Heart left ventricle (tissue), 16 donors: ENCODE measurements around the gene ALG9. TPM values are rescaled to one million over a fixed set of nuclear protein-coding genes. Genes with fewer than 3 reads are reported as not detected.
A peak's percentile ranks its signal among the peaks of the same experiment; 100 is the strongest.

ENCODE experiments used
- ATAC-seq, 4 donors: fragments of 200-7000 bp; cut with Tn5 transposase; one replicate each; pipeline ENCODE4 v1.9.1; 2020 to 2022; ENCODE audit warnings: moderate library complexity in 4 of 4, mild to moderate bottlenecking in 3 of 4, moderate number of reproducible peaks in 1 of 4
- DNase-seq, 5 donors: peaks; one replicate each; pipeline ENCODE4 v3.0.0-alpha.2; 2020
- H3K27ac ChIP-seq, 12 donors: fragments of 200-600 bp; sonication (generic) in 4 of 12; one replicate each; pipeline versions ENCODE4 v1.5.0 to v1.8.0; 2016 to 2022; ENCODE audit warnings: mild to moderate bottlenecking in 2 of 12
- H3K27me3 ChIP-seq, 9 donors: fragments of 200-600 bp; sonication (generic) in 2 of 9; one replicate each; pipeline versions ENCODE4 v1.5.1 to v1.8.0; 2016 to 2022; ENCODE audit warnings: mild to moderate bottlenecking in 3 of 9
- H3K36me3 ChIP-seq, 9 donors: fragments of 200-600 bp; sonication (generic) in 2 of 9; one replicate each; pipeline versions ENCODE4 v1.5.0 to v1.8.0; 2018 to 2022; ENCODE audit warnings: mild to moderate bottlenecking in 2 of 9
- H3K4me1 ChIP-seq, 12 donors: fragments of 200-600 bp; sonication (generic) in 4 of 12; one replicate each; pipeline versions ENCODE4 v1.5.0 to v1.8.0; 2016 to 2022; ENCODE audit warnings: mild to moderate bottlenecking in 3 of 12
- H3K4me3 ChIP-seq, 12 donors: fragments of 200-600 bp; sonication (generic) in 4 of 12; one replicate each; pipeline versions ENCODE4 v1.5.0 to v1.8.0; 2017 to 2022; ENCODE audit warnings: mild to moderate bottlenecking in 9 of 12, moderate library complexity in 4 of 12
- H3K9me3 ChIP-seq, 12 donors: fragments of 200-600 bp; sonication (generic) in 4 of 12; one replicate each; pipeline versions ENCODE4 v1.5.0 to v1.8.0; 2016 to 2022; ENCODE audit warnings: mild to moderate bottlenecking in 1 of 12
- POLR2A ChIP-seq, 2 donors: fragments of 450-650 bp; IDR thresholded peaks; one replicate each; pipeline ENCODE4 v1.6.1; 2017; ENCODE audit warnings: antibody characterized with exemption in 2 of 2, mild to moderate bottlenecking in 2 of 2, moderate library complexity in 2 of 2
- WGBS, 4 donors: extraction: QIAGEN DNeasy Blood & Tissue Kit in 2 of 4; methylation state at CpG; one replicate each; pipeline versions ENCODE4 v1.1.5 to v1.1.7; 2013 to 2018; 5-methylcytosine and 5-hydroxymethylcytosine counted together
- intact Hi-C, 10 donors: fragments of 100-400 bp; cut with DNase I; formaldehyde crosslinking; loops; one replicate each; pipeline versions ENCODE4 v1.11.1 to v1.14.2; 2022
- polyA plus RNA-seq, 2 donors: library from polyadenylated mRNA; stranded (reverse); fragments of 200-250 nt; gene quantifications; one replicate each; pipeline ENCODE4 v1.2.3, GENCODE V29; 2013
- total RNA-seq, 9 donors: library from RNA; depleted of rRNA in 2 of 9; stranded (reverse); fragments of >200 nt in 2 of 9; fragmentation: NEBNext Ultra II Directional in 3 of 9; extraction: Animal tissue kit (Norgen Biotek cat#: 25700) in 3 of 9; gene quantifications; one replicate each; pipeline versions ENCODE4 v1.1.0 to v1.2.4, GENCODE V29; 2016 to 2023
- TF ChIP-seq, protein P1 (sequence below), 12 donors: fragments of 200-600 bp; sonication (generic) in 4 of 12; IDR thresholded peaks; one replicate each; pipeline versions ENCODE4 v1.5.0 to v1.8.0; 2018 to 2022; ENCODE audit warnings: antibody characterized with exemption in 12 of 12, mild to moderate bottlenecking in 5 of 12
- donor health status: ischemic (EF 13 %, LVEDD 7.1; RV severe dilation, severe dysfunction).
- donor health status: healthy with polysubstance abuse.
- donor health status: DM: no; HTN: yes; CAD: no.
- donor health status: DM: no; HTN: no; CAD: no.
- donor health status: ischemic (EF 25% LVEDD 6.9; RV normal size, moderate dysfunction).
- donor health status: ischemic (EF 25% LVEDD 5.7; RV mildly dilated, moderate dysfunction).
- donor health status: healthy.
- donor health status: DM: yes; HTN: yes; CAD: no.
- donor health status: ischemic (EF 35%, LVEDD 5.7; RV mildly dilated, moderate dysfunction).
- donor health status: nonischemic (EF 11% LVEDD 7.7; RV severe dilation, severe dysfunction).
- donor health status: DM: yes; HTN: yes; CAD: no.
- donor health status: PGD.
- donor health status: ischemic (EF 29% LVEDD 5.4; RV normal size, mild dysfunction).
- donor health status: nonischemic (EF 23%, LVEDD 6.1; RV moderate dilation, normal function).

Gene ALG9
- total and polyA plus RNA-seq, 11 donors = 13.5 to 26.5 (median 17.6) TPM

DNA sequence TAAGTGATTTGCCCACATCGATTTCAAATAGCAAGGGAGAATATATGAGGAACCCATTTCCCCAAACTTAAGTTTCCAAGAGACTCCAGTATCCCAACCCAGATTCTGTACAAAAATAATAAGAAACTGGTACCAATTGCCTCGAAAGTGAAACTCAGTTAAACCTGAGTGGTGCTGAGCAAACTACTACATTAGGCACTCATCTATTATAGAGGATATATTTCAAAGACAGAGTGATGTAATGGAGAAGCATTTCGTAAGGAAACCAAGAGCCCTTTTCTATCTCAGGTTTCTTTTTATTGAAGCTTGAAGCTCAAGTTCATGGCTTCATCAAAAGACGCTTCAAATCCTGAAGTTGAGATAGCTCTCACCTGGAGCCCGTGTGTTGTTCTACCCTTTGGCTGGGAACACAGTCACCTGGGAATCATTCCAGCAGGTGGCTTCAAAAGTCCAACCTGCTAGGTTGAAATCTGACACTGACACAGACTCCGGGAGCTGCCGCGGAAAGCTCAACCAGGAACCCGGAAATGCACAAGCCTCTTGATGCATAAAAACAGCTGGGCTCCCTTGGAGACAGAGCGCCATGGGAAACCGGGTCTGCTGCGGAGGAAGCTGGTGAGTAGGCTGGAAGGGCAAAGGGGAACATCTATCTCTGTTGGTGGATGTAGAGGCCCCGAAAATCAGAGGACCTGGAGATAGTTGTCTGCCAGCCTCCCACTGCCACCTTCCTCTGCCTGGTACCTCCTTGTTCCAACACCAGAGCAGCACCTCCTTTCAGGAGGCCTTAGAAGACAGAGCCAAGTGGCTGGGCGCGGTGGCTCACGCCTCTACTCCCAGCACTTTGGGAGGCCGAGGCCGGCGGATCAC, 47.2 kb upstream of the ALG9 start, which contains the start of gene C11orf52:
TSS of gene C11orf52 (plus strand) at position 524 of the 867 bp plus-strand sequence. CDS start at position 584, 60 bp downstream.
- H3K9me3 ChIP-seq = no peaks in the 10 kb centered on the region
- 48 to 53% (median 51%) methylated on average over 19 of the region's 19 CpGs for WGBS, 4 donors
- peak within 1 kb of the TSS in 3 of 12 donors; percentile 13 to 24 (median 17) for H3K4me3 ChIP-seq
- peaks cover 0 to 6% (median 0%) of the 10 kb centered on the region in 9 donors for H3K36me3 ChIP-seq
- TF ChIP-seq POLR2A (IDR thresholded peaks at IDR 0.05) = no peak
- TF ChIP-seq, protein P1, sequence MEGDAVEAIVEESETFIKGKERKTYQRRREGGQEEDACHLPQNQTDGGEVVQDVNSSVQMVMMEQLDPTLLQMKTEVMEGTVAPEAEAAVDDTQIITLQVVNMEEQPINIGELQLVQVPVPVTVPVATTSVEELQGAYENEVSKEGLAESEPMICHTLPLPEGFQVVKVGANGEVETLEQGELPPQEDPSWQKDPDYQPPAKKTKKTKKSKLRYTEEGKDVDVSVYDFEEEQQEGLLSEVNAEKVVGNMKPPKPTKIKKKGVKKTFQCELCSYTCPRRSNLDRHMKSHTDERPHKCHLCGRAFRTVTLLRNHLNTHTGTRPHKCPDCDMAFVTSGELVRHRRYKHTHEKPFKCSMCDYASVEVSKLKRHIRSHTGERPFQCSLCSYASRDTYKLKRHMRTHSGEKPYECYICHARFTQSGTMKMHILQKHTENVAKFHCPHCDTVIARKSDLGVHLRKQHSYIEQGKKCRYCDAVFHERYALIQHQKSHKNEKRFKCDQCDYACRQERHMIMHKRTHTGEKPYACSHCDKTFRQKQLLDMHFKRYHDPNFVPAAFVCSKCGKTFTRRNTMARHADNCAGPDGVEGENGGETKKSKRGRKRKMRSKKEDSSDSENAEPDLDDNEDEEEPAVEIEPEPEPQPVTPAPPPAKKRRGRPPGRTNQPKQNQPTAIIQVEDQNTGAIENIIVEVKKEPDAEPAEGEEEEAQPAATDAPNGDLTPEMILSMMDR (IDR thresholded peaks at IDR 0.05) = no peak
- DNase-seq = peak in 2 of 5 donors; percentile 43 to 45
- peaks cover 0 to 49% (median 23%) of the 10 kb centered on the region in 12 donors for H3K4me1 ChIP-seq
- no peaks in the 10 kb centered on the region for H3K27me3 ChIP-seq
- H3K27ac ChIP-seq = peak within 1 kb of the TSS in 10 of 12 donors; percentile 7 to 67 (median 56)
- intact Hi-C loops = no loop called here
- ATAC-seq = no peak

DNA sequence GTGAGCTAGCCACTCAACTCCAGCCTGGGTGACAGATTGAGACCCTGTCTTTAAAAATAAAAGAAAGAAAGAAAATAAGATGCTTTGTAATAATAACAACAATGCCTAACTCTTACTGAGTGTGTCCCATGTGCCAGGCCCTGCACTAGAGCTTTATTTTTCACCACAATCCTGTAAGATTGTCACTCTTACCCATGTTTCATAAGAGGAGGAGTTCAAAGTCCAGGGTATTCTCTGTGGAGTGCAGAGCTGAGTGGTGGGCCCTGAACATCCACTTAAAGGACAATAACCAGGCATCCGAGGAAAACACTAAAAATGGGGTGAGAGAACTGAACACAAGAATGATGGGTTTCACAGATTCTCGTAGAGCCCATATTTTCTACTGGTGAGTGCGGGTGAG, 46.4 kb upstream of the ALG9 start:
- WGBS, 4 donors = 86 to 100% (median 92%) methylated on average over 3 of the region's 3 CpGs
- no peak overlapping the region for H3K4me3 ChIP-seq
- no peak for DNase-seq
- peaks cover 0 to 44% (median 18%) of the 10 kb centered on the region in 12 donors for H3K4me1 ChIP-seq
- intact Hi-C loops = no loop called here
- peaks cover 0 to 3% (median 0%) of the 10 kb centered on the region in 9 donors for H3K27me3 ChIP-seq
- peaks cover 0 to 6% (median 0%) of the 10 kb centered on the region in 9 donors for H3K36me3 ChIP-seq
- ATAC-seq = no peak
- TF ChIP-seq, protein P1 (IDR thresholded peaks at IDR 0.05) = no peak
- TF ChIP-seq POLR2A (IDR thresholded peaks at IDR 0.05) = no peak
- no peaks in the 10 kb centered on the region for H3K9me3 ChIP-seq
- H3K27ac ChIP-seq = peak overlapping the region in 2 of 12 donors; percentile 58 to 67

DNA sequence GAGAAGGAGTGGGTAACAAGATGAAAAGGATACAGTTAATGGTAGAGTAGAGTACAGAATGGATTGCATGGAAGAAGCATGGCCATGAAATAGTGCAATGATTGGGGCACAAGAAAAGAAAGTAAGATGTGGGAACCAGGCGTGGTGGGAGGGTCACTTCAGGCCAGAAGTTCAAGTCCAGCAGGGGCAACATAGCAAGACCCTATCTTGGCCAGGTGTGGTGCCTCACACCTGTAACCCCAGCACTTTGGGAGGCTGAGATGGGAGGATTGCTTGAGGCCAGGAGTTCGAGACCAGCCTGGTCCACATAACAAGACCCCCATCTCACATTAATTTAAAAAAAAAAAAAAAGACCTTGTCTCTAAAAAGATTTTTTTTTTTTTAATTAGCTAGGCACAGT, 45.9 kb upstream of the ALG9 start:
- WGBS, 4 donors = 88 to 95% (median 93%) methylated on average over 2 of the region's 2 CpGs
- H3K36me3 ChIP-seq = peaks cover 0 to 6% (median 0%) of the 10 kb centered on the region in 9 donors
- TF ChIP-seq, protein P1 (IDR thresholded peaks at IDR 0.05) = no peak
- TF ChIP-seq POLR2A (IDR thresholded peaks at IDR 0.05) = no peak
- no peak for DNase-seq
- no peak for ATAC-seq
- H3K4me1 ChIP-seq = peaks cover 0 to 41% (median 15%) of the 10 kb centered on the region in 12 donors
- intact Hi-C loops = no loop called here
- H3K27ac ChIP-seq = peak overlapping the region in 1 of 12 donors; percentile 9
- no peaks in the 10 kb centered on the region for H3K9me3 ChIP-seq
- H3K27me3 ChIP-seq = peaks cover 0 to 7% (median 0%) of the 10 kb centered on the region in 9 donors
- no peak overlapping the region for H3K4me3 ChIP-seq

DNA sequence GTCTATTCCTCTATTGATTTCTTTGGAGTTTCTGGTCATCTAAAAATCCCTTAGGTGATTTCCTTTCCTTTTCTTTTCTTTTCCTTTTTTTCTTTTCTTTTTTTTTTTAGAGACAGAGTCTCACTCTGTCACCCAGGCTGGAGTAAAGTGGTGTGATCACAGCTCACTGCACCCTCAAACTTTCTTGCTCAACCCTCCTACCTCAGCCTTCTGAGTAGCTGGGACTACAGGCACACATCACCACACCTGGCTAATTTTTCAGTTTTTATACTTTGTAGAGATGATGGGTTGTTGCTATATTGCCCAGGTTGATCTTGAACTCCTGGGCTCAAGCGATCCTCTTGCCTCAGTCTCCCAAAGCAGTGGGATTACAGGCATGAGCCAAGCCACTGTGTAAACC, 45.4 kb upstream of the ALG9 start:
- 97 to 100% (median 99%) methylated on average over 1 of the region's 1 CpG for WGBS, 4 donors
- H3K4me1 ChIP-seq = peaks cover 0 to 37% (median 12%) of the 10 kb centered on the region in 12 donors
- ATAC-seq (no peak), DNase-seq (no peak)
- peak overlapping the region in 1 of 12 donors; percentile 9 for H3K27ac ChIP-seq
- intact Hi-C loops = no loop called here
- peaks cover 0 to 10% (median 0%) of the 10 kb centered on the region in 9 donors for H3K27me3 ChIP-seq
- H3K9me3 ChIP-seq = no peaks in the 10 kb centered on the region
- no peak overlapping the region for H3K4me3 ChIP-seq
- H3K36me3 ChIP-seq = peaks cover 0 to 6% (median 0%) of the 10 kb centered on the region in 9 donors
- TF ChIP-seq, protein P1 (IDR thresholded peaks at IDR 0.05) = no peak
- TF ChIP-seq POLR2A (IDR thresholded peaks at IDR 0.05) = no peak
